GM21786 (cell line): ENCODE measurements around the gene VSIG10.
"Not testable (repeated sequence)": the region's sequence is repeated elsewhere in the genome, so short reads cannot be mapped to it uniquely, and the experiment has no call there.

Experiments used
- ATAC-seq: cut with Tn5 transposase; IDR thresholded peaks from one replicate; pipeline ENCODE4 v1.9.1; 2021; ENCODE audit not compliant: unreplicated experiment

Gene VSIG10

DNA sequence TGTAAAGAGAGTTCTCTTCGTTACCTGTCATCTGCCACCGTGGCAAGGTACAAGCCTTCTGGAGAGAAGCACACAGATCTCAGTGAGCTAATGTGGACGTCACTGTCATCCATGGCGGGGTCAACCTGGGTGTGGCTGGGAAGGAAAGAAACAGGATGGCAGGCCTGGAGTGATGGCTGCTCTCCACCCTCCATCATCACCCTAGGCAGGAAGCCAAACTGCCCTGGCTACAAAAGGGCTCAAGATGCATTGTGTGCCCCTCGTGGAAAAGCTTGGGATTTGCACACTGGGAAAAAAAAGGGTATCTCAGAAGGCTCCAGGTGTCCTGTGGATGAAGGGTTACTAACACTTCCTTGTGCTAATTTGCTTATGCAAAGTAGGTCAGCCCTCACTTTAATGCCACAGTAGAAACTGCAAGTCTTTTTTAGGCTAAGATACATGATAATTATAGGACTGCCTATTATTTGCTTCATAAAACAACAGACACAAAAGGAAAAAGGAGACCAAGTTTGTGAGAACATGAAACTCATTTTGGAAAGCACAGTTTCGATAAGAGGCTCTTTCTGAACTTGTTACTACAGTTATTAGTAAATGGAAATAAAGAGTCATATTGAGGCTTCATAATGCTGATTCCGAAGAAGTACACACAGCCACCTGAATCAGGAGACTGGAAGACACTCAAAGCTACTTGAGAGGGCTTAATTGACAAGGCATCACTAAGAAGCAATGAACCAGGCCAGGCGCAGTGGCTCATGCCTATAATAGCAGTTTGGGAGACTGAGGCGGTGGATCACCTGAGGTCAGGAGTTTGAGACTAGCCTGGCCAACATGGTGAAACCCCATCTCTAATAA, 68.4 kb downstream of the VSIG10 start:
- peak; percentile 82 for ATAC-seq

DNA sequence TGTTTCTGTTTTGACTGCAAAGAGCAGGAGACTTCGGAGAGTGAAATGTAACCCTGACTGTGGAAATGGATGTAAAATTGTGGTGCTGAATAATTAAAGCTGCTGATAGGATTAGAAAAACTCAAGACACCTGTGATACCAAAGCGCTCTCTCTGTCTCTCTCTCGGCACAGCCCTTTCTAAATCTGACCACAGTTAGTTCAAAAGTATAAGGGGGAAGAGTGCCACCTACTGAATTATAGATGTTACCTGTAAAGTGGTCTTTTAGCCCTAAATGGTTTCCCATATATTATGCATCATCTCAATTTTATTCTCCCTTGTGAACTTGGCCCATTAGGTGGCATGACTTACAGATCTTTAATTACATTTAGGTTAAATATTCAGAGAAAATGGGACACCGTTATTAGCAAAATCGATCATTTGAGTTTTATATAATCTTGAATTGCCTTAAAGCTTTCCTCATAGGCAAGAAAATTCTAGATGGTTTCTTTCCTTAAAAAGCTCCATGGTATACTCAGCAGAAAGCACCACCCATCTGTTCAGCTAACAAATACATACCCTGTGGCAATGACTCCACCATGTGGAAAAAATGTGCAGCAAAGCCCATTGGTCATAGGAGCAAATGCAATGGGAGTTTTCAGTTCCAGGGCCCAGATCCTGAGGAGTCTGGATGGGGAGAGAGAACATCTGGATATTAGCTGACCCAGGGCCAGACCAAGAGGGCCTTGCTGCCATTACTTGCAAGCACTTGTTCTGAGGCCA, 69.2 kb downstream of the VSIG10 start:
- no peak for ATAC-seq

DNA sequence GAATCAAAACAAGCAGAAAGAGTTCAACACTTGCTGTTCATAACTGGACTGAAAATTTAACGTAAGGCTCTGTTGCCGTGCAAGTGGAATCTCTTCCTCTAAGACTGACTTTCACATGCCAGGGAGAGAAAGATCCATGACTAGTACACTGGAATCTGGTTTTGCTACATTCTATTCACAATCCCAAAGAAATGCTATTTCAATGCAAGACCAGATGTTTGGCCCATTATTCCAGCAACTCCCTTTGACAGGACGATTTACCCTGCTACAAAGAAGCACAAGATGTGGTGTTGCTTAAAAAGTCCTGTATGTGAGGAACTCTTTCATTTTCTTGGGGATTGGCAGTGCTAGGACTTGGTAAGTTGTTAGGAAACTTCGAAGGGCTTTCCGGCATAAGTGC, 69.9 kb downstream of the VSIG10 start:
- ATAC-seq: no peak

DNA sequence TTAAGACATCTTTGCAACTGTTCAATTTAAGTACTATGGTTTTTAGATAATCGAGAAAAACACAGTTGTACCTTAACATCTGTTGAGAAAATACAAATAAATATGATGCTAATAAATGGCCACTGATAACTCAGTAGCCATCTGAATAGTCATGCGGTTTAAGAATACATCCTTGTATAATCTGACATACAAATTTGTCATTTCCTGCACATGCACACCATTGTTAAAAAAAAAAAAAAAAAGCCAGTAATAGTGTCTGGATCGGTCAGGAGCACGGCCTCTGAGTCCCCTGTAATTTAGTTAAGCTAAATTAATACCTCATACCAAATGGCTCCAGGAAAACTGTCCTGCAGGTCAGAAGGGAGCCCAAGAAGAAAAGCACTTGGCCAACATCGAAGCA, 70.5 kb downstream of the VSIG10 start:
- no peak for ATAC-seq

DNA sequence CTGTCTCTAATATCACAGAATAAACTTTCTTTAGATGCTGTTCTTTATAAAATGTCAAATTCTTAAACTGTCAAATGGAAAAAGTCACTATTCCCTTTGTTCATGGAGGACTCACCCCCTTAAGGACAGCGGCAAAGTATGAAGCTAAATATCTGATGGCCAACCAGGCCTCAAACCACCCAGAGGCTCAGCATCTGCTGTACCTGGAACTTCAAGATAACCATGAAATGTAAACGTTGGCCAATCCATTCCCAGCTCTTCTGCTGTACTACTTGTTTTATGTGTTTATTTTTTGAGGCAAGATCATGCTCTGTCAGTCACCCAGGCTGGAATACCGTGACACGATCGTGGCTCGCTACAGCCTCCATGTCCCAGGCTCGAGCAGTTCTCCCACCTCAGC, 71.6 kb downstream of the VSIG10 start:
- no peak for ATAC-seq

DNA sequence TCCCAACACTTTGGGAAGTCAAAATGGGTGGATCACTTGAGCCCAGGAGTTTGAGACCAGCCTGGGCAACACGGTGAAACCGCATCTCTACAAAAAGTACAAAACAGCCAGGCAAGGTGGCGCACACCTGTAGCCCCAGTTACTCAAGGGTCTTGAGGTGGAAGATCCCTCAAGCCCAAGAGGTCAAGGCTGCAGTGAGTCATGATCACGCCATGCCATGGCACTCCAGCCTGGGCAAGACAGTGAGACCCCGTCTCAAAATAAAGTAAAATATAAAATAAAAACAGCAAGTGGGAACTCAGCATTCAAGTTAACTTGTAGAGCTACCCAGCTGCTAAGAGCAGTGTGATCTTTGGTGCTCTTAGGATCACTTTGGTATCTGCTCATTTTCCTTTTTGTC, 74.6 kb downstream of the VSIG10 start:
- no peak for ATAC-seq

DNA sequence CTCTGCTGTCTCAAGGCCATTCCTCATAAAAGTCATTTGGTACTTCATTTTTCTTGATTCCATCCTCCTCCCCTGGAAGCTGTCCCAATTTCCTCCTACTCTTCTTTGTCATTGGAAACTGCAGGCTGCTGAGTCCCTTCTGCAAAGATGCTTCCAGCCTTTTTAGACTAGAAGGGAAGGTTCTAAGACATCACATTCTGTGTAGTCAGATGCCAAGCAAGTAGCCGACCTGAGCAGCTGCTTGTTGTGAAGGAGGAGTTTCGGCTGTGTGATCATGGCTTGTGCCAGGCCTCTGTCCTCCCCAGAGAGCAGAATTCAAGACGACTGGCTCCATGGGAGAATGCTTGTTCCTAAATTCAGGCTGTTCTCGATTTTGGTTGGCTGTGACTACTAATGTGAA, 78.6 kb downstream of the VSIG10 start:
- ATAC-seq: no peak

DNA sequence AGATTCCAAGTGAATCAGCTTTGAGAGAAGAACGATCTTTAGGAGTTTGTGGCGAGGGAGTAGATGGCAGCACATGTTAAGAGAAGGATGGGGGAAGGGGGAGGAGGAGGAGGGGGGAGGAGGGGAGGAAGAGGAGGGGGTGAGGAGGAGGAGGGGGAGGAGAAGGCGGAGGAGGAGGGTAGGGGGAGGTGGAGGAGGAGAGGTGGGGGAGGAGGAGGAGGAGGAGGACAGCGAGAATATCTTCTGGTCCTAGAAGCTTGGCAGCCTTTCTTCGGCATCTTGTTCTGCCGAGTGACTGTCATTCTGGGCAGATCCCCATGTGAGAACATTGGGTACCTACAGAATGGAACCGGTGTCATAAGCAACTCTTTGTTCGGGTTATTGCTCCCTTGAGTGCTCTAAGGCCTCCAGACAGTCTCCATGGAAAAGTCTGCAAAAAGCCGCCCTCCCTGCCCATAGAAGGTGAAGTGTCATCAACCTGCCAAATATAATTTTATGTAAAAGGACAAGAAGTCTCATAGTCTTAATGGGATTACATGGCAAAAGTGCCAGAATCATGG, 80.4 kb downstream of the VSIG10 start:
- no peak for ATAC-seq

DNA sequence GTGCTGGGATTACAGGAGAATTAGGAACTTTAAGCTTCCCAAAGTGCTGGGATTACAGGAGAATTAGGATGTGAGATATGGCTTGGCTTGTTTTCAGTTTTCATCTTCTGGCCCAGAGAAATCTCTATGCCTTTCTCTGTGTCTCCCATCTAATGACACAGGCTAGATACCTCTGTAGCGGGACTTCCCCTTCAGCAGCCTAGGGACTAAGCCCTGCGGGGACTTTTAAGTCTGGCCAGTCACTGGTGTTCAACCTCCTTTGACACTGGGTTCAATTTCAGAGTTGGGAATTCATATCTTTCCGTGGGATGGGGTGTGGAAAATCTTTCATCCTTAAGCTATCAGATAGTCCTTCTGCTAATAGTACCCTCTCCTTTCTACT, 81.1 kb downstream of the VSIG10 start:
- ATAC-seq: no peak

DNA sequence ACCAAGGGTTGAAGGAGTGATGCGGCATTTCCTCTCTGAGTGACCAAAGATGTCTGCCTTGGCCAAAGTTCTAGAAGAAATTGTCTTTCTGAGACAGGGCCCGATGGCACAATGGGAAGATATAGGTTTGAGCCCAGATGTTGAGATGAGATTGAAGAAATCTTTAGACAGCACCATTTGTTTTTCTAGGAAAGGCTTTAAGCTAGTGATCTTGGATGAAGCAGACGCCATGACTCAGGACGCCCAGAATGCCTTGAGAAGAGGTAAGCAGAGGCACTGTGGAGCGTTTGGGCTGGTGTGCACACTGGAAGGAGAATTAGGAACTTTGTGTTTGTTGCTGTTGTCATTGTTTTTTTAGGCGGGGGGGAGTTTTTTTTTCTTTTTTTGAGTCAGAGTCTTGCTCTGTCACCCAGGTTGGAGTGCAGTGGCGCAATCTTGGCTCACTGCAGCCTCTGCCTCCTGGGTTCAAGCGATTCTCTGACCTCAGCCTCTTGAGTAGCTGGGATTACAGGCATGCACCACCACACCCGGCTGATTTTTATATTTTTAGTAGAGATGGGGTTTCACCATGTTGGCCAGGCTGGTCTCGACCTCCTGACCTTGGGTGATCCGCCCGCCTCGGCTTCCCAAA, 81.6 kb downstream of the VSIG10 start:
- ATAC-seq: not testable (repeated sequence)

DNA sequence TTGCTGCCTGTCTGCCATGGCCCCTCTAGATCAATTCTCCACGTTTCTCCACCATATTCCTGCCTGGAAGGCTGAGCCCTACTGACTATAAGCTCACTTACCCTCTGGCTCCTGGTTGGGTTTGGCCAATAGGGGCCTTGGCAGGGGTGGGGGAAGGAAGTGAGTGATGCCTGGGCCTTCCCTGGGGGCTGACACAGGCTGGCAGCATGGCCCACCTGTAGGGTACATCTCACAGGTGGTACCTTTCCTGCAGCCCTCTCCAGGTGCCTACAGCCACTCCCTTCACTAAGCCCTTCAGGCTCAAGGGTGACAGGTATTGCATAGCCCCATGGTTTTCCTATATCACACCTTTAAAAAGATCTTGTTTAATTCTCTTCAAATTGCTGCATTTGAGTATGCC, 83.8 kb downstream of the VSIG10 start:
- ATAC-seq: no peak

DNA sequence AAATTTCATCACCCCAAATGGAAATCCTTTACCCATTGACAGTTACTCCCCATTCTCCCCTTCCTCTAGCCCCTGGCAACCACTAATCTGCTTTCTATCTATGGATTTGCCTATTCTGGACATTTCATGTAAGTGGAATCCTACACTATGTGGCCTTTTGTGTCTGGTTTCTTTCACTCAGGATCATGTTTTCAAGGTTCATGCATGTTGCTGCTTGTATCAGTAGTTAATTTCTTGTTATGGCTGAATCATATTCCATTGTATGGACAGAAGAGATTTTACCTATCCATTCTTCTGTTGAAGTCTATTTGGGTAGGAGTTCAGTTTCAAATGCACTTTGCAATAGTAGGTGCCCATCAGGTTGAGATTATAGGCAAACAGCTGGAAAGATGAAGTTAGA, 85.9 kb downstream of the VSIG10 start:
- ATAC-seq: no peak

DNA sequence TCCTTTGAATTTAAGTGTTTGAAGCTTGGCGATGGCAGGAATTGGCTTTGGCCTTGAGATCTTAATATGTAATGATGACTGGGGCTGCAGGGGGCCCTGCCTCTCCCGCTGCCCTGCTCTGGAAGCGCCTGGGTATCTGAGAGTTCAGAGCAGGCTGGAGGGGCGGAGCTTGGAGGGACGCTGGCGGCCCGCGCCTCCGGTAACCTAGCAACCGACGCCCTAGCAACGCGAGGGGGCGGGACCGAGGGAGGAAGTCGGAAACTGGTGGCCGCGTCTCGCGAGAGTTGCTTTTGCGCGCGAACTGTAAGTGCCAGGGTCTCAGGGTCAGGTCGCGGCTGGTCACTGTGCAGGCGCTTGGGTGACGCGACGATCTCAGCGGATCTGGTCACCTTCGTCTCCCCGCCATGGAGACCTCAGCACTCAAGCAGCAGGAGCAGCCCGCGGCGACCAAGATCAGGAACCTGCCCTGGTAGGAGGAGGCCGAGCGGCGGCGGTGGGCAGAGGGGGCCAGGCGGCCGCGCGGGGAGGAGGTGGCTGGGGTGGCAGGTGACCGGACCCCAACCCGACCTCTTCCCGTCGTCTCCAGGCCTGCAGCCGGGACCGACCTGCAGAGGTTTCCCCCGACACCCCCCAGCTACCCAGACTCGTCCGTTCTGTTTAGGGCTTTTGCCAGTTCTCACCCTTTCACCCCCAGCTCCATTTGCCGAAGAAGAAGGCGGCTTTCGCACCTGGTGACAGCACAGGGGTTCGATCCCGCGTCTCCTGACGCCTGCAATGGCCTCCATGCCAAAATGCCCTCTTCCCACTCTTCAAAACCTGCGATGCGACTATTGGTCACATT, 87.2 kb downstream of the VSIG10 start, which contains the start of gene RFC5:
TSS of gene RFC5 (plus strand) at position 280 of the 841 bp plus-strand sequence. CDS start at position 405, 125 bp downstream.
- ATAC-seq: peak; percentile 98

DNA sequence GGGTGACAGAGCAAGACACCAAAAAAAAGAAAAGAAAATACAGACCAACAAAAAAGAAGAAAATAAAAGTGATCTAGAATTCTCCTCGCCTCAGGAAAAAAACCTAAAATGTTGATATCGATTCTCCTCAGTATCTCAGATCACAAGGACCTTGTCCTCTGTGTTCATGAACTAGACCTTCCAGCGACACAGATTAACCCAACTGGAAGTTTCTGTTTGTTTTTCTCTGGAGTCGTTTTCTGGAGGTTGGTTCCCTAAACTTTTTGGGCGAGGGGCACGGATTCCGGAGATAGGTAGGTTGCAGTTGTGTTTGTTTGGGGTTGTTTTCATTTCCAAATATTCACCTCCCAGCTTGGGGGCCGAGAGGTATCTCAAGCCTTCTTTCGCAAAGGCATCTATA, 87.9 kb downstream of the VSIG10 start:
- ATAC-seq: no peak

DNA sequence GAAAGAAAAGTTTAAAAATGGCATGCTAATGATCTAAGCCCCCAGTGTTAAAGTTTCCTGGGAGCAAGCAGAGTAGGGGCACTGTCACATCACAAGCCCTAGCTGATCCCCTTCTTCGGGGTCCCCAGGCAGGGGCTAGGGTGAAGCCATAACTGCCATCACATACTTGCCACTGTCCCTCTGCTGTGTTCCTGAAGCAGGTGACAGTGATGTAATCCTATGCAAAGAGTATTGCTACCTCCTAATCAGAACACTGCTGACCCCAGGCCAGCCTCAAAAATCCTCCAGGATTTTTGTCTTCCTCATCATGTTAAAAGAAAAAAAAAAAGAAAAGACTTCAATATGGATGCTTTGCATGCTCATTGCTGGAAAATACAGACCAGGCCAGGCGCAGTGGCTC, 88.5 kb downstream of the VSIG10 start:
- no peak for ATAC-seq
